Raji (cell line): Measurements from ENCODE around the gene EPB41.

Source experiments
- POLR2A ChIP-seq: IDR thresholded peaks from 2 replicates; pipeline ENCODE4 v1.6.1; 2011; ENCODE audit warnings: low read depth, low read length, control low read depth; ENCODE audit not compliant: insufficient read depth

EPB41 gene

DNA sequence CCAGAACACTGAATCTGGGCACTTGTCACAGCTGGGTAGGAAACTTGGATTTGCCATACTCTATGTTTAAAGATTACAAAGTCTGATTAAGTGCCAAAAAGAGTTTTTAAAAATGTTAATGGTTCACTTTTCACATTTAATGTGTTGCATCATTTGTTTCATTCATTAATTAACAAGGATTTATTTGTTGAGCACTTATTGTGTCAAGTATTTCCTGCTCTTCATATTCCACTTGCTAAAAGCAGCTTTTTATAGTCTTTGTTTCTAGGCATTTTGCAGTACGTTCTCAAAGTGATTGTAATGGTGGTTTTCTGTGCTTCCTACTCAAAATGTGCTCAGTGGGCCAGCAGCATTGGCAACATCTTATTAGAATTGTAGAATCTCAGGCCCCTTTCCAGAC lies 68.7 kb downstream of the EPB41 start:
- TF ChIP-seq POLR2A = no peak

DNA sequence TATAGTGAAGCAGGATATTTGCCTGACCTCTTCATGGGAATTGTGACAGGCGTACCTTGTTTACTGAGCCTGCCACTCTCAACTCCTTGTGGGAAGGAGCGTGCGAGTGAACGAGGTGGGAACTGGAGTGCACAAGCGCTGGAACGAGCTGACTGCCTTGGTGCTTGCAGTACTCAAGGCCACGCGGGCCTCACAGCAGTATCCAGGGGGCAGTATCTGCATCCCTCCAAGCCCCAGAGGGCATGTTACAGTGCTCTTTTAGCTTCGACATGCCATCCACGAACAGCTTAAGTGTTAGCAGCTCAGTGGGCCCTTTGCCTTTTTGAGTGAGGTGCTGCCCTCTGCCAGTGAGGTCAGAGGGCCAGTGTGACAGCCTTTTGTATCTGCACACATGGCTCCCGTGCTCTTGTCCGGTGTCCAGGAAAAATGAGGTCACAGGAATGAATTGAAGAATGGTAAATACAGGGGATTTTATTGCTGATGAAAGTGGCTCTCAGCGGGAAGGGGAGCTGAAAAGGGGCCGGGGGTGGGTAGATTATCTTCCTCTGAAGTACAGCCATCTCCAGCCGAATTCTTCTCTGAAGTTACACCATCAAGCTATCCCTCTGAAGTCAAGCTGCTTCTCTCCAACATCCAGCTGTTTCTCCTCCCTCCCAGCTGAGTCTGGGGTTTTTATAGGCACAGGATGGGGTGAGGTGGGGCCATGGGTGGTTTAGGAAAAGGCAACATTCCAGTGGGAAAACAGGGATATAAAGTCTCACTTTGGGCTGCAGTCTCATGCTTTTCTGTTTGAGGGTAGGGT lies 69.3 kb downstream of the EPB41 start:
- TF ChIP-seq POLR2A = no peak

DNA sequence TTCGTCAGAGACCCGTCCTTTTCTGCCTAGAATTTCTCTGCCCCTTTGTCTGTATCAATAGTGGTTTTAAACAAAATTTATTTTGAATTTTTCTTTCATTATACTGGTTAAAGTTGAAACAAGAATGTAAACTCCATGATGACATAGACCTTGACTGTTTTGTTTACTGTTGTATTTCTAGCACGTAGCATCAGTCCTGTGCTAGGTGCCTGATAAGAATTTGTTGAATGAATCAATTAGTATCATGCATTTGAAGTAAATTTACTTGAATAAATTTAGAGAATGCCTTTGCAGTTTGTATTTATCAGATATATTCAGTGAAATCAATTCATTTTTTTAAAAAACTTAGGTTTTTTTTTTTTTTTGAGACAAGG lies 69.9 kb downstream of the EPB41 start:
- TF ChIP-seq POLR2A = no peak

DNA sequence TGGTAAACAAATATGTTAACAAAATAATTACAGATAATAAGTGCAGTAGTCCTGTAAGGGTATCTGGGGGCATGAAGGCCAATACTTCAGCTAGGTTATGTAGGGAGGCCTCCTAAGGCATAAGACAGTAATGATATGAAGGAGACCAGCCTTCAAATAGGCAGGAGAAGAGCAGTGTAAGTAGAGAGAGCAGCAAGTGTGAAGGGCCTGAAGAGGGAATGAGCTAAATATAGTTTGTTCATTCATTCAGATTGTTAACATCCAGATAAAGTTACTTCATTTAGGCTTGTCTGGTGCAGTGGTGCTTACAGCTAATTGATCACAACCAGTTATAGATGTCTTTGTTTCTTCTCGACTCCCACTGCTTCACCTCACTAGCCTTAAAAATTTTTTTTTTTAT lies 71.1 kb downstream of the EPB41 start:
- TF ChIP-seq POLR2A = no peak

DNA sequence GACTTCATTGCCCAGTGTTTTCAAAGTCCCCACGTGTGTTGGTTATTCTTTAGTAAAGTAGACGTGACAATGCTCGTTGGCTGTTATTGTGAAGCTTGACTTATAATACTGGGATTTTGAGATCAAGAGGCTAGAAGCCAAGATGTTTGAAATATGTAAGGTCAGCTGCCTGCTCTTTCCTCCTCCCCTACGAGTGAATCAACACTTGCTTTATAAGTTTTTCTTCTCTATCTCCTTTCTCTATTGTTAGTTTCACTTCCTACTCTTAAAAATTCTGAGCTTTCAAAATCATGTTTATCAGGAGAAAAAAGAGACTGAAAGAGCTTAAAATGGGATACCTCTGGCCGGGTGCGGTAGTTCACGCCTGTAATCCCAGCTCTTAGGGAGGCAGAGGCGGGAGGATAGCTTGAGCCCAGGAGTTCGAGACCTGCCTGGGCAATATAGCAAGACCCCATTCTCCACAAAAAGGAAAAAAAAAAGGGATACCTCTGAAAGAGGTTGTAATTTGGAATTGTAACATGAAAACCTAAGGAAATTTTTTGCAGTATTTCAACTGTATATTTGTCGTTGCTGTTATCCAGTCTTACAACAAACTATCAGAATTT lies 72.0 kb downstream of the EPB41 start:
- TF ChIP-seq POLR2A = no peak

DNA sequence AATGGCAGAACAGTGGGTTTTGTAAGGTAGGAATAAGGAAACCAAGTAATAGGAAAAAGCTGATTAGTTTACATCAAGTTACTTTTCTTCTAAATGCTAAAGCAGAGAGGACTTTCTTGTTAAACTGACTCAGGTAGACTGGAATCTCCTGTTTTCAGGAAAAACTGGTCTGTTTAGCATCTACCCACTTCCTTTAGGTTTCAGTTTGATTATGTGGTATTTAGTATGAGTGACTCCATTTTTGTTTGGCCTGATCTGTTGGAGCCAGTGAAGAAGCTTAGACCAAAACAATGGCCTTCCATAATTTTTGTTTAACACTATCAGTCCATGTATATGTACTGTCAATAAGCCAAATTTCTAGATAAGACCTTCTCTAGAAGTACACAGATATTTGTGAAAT lies 88.4 kb downstream of the EPB41 start:
- no peak for TF ChIP-seq POLR2A

DNA sequence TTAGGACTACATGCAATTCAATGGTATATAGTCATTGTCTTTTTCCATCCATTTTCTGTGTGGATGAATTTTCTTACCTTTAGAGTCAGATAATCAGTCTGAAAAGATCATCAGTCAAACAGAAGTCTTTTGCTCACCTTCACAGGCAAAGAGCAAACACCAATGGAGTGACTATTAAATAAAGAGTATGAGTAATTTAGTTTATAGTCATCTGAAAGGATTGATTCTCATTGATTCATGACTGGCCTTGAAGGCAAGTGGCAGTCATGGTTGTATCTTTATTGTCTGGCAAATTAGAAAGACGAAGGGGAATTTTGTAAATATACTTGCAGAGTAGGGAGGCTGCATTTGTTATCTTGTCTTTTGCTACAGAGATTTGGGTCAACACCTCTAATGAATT lies 89.9 kb downstream of the EPB41 start:
- no peak for TF ChIP-seq POLR2A

DNA sequence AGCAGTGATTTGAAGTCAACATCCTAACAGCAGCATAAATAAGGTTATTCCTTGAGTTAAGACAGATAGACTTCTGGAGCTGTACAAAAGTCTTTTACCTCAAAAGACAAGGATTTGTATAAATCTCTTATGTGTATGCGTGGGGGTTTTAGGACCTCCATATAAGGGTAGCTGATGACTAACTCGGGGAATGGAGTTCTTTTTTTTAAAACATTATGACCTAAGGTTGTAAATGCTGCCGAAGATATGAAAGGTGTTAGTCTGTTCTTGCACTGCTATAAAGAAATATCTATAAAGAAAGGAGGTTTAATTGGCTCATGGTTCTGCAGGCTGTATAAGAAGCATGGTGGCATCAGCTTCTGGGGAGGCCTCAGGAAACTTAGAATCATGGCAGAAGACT lies 90.4 kb downstream of the EPB41 start:
- no peak for TF ChIP-seq POLR2A

DNA sequence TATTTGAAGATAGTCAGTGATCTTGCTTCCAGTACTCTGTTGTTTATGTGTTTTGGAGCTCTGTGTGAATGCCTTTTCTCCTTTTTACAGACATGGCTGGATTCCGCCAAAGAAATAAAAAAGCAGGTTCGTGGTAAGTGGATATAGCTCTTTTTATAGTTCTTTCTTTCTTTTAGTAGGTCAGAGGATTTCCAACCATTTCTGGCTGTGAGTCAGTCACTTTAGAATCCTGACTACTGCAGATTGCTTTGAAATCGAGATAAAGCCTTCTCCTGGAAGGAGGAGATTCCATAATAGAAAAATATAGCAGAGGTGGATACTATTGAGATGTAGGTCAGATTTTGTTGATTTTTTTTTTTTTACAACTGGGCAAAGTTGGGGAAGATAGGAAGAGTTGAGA lies 97.4 kb downstream of the EPB41 start:
- no peak for TF ChIP-seq POLR2A

DNA sequence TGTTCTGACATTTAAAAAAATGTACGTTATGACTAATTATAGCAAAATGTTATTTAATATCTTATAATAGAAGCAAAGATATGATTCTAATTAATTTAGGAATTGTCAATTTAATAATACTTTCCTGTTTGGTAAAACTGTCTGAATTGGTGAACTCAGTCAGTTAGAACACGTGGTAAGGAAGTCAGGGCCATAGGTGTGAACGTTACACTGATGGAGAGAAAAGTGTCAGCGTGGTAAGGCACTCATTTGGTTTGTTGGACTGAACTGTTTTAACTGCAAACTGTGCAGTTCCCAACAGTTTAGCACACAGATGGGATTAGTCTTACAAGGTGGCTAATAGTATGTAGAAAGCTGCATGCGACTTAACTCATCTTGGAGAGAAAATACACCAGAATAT lies 102.9 kb downstream of the EPB41 start:
- no peak for TF ChIP-seq POLR2A

DNA sequence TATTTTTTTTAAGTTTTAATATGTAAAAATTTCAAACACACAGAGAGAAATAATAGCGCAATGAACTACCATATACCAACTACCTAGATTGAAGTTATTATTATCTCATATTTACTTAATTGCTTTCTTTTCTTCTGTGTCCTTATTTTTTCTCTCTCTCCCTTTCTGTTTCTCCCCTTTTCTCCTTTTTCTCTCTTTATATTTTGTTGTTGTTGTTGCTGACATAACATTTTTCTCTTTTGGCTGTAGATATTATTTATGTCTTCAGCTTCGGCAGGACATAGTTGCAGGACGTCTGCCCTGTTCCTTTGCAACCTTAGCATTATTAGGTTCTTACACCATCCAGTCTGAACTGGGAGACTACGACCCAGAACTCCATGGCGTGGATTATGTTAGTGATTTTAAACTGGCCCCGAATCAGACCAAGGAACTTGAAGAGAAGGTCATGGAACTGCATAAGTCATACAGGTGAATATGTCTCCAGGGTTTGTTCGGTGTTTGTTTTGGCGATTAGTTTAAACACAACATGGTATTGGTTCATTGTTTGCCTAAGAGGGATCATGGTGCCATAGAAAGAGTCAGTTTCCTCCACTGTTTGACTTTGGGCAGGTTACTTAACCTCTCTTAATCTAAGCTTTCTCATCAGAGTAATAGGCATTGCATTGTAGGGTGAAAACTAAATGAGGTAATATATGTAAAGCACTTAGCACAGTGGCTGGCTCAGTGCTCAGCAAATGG lies 103.8 kb downstream of the EPB41 start:
- no peak for TF ChIP-seq POLR2A

DNA sequence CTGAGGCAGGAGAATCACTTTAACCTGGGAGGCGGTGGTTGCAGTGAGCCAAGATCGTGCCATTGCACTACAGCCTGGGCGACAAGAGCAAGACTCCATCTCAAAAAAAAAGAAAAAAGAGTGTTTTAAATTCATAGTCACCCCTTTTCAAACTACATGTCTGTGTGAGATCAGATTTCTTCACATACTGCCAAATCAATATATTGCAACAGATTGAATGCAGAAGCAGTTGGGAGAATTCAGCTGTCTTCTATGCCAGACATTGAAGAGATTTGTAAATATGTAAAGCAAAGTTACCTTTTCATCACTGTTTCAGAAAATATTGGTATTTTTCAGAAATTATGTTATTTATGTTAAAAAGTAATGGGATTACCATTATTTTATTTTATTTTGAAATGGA lies 108.3 kb downstream of the EPB41 start:
- TF ChIP-seq POLR2A = no peak

DNA sequence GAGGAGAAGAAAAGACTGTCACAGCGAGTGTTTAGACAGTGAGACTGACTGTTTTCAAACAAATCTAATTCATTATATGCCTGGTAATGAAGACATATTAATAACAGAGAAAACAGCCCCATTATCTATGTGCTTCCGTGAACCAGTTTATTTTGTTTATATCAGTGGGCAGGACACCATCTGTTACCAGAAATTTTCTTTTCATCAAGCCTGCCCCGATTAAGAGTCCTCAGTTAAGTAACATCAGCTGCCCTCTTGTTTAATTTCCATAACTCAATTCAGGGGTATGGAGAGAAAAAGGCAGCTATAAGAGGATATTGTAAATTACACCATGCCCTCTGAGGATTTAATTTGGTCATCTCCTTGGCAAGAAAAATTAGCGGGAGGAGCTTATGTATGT lies 115.3 kb downstream of the EPB41 start:
- TF ChIP-seq POLR2A = no peak

DNA sequence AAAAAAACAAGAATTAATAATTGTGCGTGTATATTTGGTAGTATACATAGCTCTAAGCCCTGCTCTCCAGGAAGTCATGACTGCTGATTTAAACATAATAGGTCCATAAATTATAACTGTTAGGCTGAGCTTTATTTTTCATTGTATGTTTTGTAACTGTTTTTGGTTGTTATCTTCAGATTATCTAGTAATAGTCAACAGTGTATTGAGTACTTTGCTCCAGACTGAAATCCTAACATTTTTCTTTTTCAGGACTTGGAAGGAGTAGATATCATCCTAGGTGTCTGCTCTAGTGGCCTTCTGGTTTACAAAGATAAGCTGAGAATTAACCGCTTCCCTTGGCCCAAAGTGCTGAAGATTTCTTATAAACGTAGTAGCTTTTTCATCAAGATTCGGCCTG lies 118.5 kb downstream of the EPB41 start:
- TF ChIP-seq POLR2A = no peak

DNA sequence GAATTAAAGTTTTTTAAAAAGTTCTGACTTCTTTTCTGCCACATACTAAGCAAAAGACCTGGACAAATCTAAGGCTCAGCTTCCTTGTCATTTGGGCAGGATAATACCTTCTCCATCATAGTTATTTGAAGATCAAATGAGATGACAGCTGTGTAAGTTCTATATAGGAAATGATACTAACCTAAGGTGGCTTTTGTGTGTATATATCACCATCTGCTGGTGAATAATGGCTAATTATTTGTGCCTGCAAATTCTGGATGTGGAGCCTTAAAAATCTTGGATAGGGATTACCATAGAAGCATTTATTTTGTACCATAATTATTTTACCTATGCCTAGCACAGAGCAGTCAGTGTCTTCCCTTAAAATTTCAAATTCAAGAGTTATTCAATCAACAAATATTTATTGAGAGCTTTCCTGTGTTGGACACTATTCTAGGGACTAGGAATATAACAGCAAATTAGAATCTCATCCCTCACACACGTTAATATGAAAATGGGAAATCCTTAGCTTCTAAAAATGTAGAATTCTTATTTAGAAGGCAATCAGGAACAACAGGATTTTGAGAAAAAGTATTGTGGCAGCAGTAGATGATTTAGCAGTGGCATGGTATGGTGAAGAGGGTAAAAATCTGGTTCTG lies 119.6 kb downstream of the EPB41 start:
- no peak for TF ChIP-seq POLR2A
